SH-SY5Y (cell line): ENCODE measurements around the gene DIS3L2.

ENCODE experiments used
- GATA2 ChIP-seq: IDR thresholded peaks from 2 replicates; pipeline ENCODE4 v1.6.1; 2011; ENCODE audit warnings: mild to moderate bottlenecking, low read depth, low read length
- GATA3 ChIP-seq: IDR thresholded peaks from 2 replicates; pipeline ENCODE4 v1.6.1; 2011; ENCODE audit warnings: low read depth, mild to moderate bottlenecking, low read length, moderate library complexity

Gene DIS3L2

DNA sequence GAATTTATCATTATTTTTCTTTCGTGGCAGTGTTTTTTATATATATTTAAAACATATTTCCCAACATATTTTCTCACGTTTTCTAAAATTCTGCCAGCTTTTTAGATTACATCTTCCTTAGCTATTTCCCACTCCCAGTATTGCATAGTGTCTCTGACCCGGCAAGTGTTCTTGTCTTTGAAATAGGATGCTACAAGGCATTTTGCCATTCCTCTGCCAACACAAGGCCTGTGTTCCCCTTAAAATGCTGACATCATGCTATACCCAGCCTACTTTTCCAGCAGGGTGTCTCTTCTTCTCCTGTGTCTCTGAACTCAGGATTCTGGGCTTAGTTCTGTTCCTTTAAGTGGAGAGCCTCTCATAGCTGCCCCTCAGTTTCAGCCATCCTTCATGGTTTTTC, 115.2 kb downstream of the DIS3L2 start:
- TF ChIP-seq GATA2 (no peak), GATA3 (no peak)

DNA sequence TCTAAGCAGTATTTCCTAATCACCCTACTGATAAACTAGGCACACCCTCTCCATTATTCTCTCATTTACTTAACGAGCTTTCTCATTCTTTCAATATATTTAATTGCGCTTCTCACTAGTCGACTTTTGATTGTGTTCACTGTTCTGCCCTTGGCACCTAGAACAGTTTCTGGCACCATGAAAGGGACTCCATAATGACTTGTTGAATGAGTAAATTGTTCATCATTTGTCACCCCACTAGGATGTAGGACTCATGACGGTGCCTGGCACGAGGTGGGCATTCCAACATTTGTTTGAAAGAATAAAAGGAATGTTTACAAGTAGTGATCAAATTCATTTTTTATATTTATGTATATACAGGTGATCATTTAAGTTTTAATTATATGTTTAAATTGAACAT, 123.7 kb downstream of the DIS3L2 start:
- no peak for TF ChIP-seq GATA2
- TF ChIP-seq GATA3, result no peak

DNA sequence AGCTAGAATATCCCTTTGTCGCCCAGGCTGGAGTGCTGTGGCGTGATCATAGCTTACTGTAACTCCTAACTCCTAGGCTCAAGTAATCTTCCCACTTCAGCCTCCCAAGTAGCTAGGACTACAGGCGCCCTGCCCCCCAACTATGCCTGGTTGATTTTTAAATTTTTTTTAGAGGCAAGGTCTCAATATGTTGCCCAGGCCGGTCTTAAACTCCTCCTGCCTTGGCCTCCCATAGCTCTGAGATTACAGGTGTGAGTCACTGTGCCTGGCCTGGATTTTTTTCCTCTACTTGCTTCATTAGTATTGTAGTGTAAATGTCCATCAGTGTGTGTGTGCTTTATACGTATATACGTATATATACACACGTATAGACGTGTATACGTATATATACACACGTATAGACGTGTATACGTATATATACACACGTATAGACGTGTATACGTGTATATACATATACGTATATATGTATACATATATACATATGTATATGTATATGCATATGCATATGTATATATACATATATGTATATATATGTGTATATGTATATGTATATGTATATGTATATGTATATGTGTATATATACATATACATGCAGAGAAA, 124.4 kb downstream of the DIS3L2 start:
- TF ChIP-seq GATA2 (no peak), GATA3 (no peak)

DNA sequence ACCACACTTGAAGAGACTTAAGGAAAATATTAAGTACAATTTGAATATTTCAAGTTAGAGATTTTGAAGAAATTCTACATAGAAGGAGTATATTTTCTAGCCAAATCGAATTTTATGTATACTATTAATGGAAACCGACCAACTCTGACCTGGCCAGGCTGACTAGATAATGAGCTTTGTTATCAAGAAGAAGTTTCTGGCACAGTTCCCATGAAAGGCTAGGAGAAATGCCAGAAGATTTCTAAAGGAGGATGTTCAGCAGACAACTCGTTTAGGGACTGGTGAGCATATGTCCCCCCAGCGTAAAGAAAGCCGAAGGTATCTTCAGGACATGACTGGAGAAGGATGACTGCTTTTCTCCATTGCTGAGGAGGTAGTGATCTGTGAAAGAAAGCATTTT, 127.3 kb downstream of the DIS3L2 start:
- TF ChIP-seq GATA2 (no peak), GATA3 (no peak)

- TF ChIP-seq GATA2 (no peak), GATA3 (no peak)
These were observed 132.7 kb downstream of the DIS3L2 start for GRCh38 chr2:232094201-232094600.

GRCh38 chr2:232094883-232095282, 133.4 kb downstream of the DIS3L2 start:
- TF ChIP-seq GATA3 (no peak), GATA2 (no peak)

GRCh38 chr2:232097260-232097659, 135.7 kb downstream of the DIS3L2 start:
- TF ChIP-seq GATA2 (no peak), GATA3 (no peak)

DNA sequence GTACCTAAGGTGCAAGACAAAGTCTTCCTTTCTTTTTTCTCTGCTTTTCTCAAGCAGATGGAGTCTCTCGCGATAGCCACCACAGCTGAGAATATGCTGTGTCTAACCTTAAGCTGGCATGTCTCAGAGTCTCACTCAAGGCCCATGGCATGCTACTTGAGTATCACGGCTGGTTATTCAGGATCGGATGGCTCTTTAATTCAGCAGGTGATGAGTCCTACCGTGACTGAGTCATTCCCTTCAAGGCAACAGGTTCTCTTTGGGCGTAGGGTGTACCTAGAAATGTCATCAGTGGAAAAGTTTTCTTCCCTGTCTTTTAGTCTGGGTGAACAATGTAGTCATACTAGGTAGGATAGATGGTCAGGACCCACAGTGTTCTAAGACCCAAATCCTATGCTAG, 136.2 kb downstream of the DIS3L2 start:
- TF ChIP-seq GATA3, result no peak
- TF ChIP-seq GATA2, result no peak

DNA sequence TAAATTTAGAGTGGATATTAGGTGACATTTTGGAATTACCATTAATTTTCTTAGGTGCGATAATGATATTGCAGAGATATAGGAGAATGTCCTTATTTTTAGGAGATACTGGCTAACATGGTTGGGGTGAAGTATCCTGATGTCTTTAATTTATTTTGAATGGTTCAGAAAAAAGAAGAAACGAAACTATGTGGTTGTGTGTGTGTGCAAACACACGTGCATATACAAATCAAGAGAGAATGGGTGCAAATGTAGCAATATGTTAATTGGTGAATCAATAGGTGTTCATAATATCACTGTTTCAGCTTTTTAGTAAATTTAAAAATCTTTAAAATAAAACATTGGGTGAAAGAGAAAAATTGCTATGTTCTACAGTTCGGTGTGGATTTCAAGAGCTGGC, 140.9 kb downstream of the DIS3L2 start:
- TF ChIP-seq GATA2, result no peak
- no peak for TF ChIP-seq GATA3

GRCh38 chr2:232103140-232103737, 141.7 kb downstream of the DIS3L2 start:
- TF ChIP-seq GATA3 (no peak), GATA2 (no peak)

- TF ChIP-seq GATA3 (no peak), GATA2 (no peak)
These were observed 142.6 kb downstream of the DIS3L2 start for GRCh38 chr2:232104076-232104646.

DNA sequence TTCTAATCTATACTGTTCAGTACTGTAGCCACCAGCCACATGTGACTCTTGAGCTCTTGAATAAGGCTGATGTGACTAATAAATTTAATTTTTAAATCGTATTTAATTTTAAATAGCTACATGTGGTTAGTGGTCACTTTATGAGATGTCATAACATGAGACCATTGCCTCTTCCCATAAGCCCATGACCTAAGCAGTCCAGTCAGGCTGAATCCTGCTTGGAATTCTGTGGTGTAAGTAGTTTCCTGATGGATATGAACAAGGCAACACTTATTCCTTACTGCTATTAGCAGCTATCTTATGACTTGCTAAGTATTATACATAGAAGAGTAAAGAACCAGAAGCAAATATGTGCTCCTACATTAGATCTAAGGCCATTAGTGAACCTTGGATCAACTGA, 150.0 kb downstream of the DIS3L2 start:
- no peak for TF ChIP-seq GATA2
- TF ChIP-seq GATA3, result no peak

GRCh38 chr2:232113821-232114220, 152.3 kb downstream of the DIS3L2 start:
- TF ChIP-seq GATA2 (no peak), GATA3 (no peak)

- no peak for TF ChIP-seq GATA2
- TF ChIP-seq GATA3, result no peak
These were observed 155.3 kb downstream of the DIS3L2 start for GRCh38 chr2:232116852-232117251.

DNA sequence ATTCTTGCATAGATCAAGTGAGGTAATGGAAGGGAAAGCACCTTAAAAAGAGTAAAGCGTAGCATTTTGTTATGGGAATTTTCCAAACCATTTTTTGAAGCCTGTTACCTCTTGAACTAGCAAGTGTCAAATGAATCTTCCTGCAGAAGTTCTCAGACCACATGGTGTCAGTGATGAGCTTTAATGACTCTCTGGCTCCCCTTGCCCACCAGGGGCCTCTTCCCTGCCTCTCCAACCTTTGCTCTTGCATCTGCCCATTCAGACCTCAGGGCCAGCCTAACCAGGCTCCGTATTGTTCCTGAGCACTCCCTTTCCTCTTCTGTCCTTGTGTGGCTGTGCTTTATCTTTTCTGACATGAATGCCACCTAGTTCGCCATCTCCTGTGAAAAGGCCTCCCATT, 155.9 kb downstream of the DIS3L2 start:
- no peak for TF ChIP-seq GATA2
- no peak for TF ChIP-seq GATA3

GRCh38 chr2:232120911-232121310, 159.4 kb downstream of the DIS3L2 start:
- TF ChIP-seq GATA2 (no peak), GATA3 (no peak)
